OCI-LY7 (cell line): Measurements from ENCODE around the gene SMAD6. TPM values are rescaled to one million over a fixed set of nuclear protein-coding genes. Genes with fewer than 3 reads are reported as not detected.

Source experiments
- BruUV-seq: library from RNA; stranded (reverse); fragments of 400-500 nt; replicated peaks from 2 replicates; lab custom pipeline; 2021; lab: Mats Ljungman, UMichigan
- CTCF ChIA-PET: fragments of 300-600 bp; sonication (Branson Sonifier 250); formaldehyde crosslinking; loops from one replicate; lab custom pipeline; 2022; ENCODE audit warnings: antibody characterized with exemption; ENCODE audit not compliant: unreplicated experiment; lab: Charles Lee
- POLR2A ChIA-PET: fragments of 300-600 bp; sonication (Branson Sonifier 250); formaldehyde crosslinking; loops from one replicate; lab custom pipeline; 2022; ENCODE audit warnings: antibody characterized with exemption; lab: Charles Lee
- DNase-seq: peaks from one replicate; pipeline ENCODE4 v3.0.0-alpha.2; 2015; ENCODE audit warnings: low spot score
- H2AFZ ChIP-seq: fragments of 200-600 bp; sonication (generic), shearing (Covaris generic); 2 replicates; pipeline ENCODE4 v1.6.1; 2014; ENCODE audit warnings: mild to moderate bottlenecking, antibody characterized with exemption, low read length, moderate library complexity
- H3K27ac ChIP-seq: fragments of 200-600 bp; sonication (generic); 2 replicates; pipeline ENCODE4 v1.5.1; 2014; ENCODE audit warnings: mixed run types, low read depth, mild to moderate bottlenecking, moderate library complexity, low read length, inconsistent platforms; ENCODE audit not compliant: poor library complexity, severe bottlenecking
- H3K36me3 ChIP-seq: fragments of 200-600 bp; sonication (generic); 2 replicates; pipeline ENCODE4 v1.6.1; 2014; ENCODE audit warnings: mild to moderate bottlenecking, antibody characterized with exemption, low read length, moderate library complexity, mixed read lengths; ENCODE audit not compliant: insufficient read depth
- H3K4me1 ChIP-seq: fragments of 200-600 bp; sonication (generic); 2 replicates; pipeline ENCODE4 v1.5.1; 2014; ENCODE audit warnings: mild to moderate bottlenecking, low read length; ENCODE audit not compliant: insufficient read depth, poor library complexity, severe bottlenecking
- H3K4me2 ChIP-seq: fragments of 200-600 bp; sonication (generic); 2 replicates; pipeline ENCODE4 v1.6.1; 2014; ENCODE audit warnings: mild to moderate bottlenecking, low read length
- H3K4me3 ChIP-seq: fragments of 200-600 bp; sonication (generic); 2 replicates; pipeline ENCODE4 v1.5.1; 2014; ENCODE audit warnings: mild to moderate bottlenecking, low read depth, low read length; ENCODE audit not compliant: poor library complexity, severe bottlenecking
- H3K79me2 ChIP-seq: fragments of 200-600 bp; sonication (generic); 2 replicates; pipeline ENCODE4 v1.6.1; 2016; ENCODE audit warnings: low read depth, mild to moderate bottlenecking, low read length, moderate library complexity, mixed read lengths; ENCODE audit not compliant: insufficient read depth
- H3K9me2 ChIP-seq: fragments of 200-600 bp; sonication (generic); 2 replicates; pipeline ENCODE4 v1.6.1; 2016; ENCODE audit warnings: mild to moderate bottlenecking, low read length, mixed read lengths; ENCODE audit not compliant: insufficient read depth
- H3K9me3 ChIP-seq: fragments of 200-600 bp; sonication (generic); 2 replicates; pipeline ENCODE4 v1.6.1; 2014; ENCODE audit warnings: mild to moderate bottlenecking, mixed run types, low read length, mixed read lengths
- H4K20me1 ChIP-seq: fragments of 200-600 bp; sonication (generic); 2 replicates; pipeline ENCODE4 v1.6.1; 2014; ENCODE audit warnings: mild to moderate bottlenecking, antibody characterized with exemption, low read length, moderate library complexity, mixed read lengths; ENCODE audit not compliant: insufficient read depth
- CTCF ChIP-seq: fragments of 200-600 bp; sonication (generic); conservative IDR thresholded peaks from 2 replicates; pipeline ENCODE4 v1.5.1; 2014; ENCODE audit warnings: mild to moderate bottlenecking, antibody characterized with exemption, low read length, moderate library complexity, mixed read lengths
- EZH2phosphoT487 ChIP-seq: fragments of 200-600 bp; sonication (generic); IDR thresholded peaks from 2 replicates; pipeline ENCODE4 v1.6.1; 2018; ENCODE audit warnings: low read depth, borderline replicate concordance, mild to moderate bottlenecking, mixed run types, antibody characterized with exemption, low read length, moderate library complexity, mixed read lengths
- intact Hi-C: fragments of 100-400 bp; cut with micrococcal nuclease; formaldehyde crosslinking; loops from one replicate; pipeline ENCODE4 v1.10.0; 2022; ENCODE audit not compliant: unreplicated experiment
- total RNA-seq, 2 experiments: library from RNA; depleted of rRNA in 1 of 2; stranded (reverse); fragments of >200 nt in 1 of 2; shearing (Covaris generic) in 1 of 2; gene quantifications; 2 replicates each; pipeline ENCODE4 v1.2.3, GENCODE V29; 2014 to 2022

SMAD6 gene
- total RNA-seq, 2 experiments from 2014 or later: 14.6 to 16.1 TPM

GRCh38 chr15:66758844-66759243 is 56.8 kb downstream of the SMAD6 start:
- H3K4me2 ChIP-seq: no peak overlapping the region
- peaks cover 14% of the 10 kb centered on the region for H3K9me3 ChIP-seq
- no peaks in the 10 kb centered on the region for H3K4me1 ChIP-seq
- BruUV-seq: no TSS peak
- no peaks in the 10 kb centered on the region for H4K20me1 ChIP-seq
- H3K9me2 ChIP-seq: no peaks in the 10 kb centered on the region
- TF ChIP-seq CTCF: no peak
- no peak for TF ChIP-seq EZH2phosphoT487
- H3K36me3 ChIP-seq: peaks cover 14% of the 10 kb centered on the region
- no peak overlapping the region for H3K27ac ChIP-seq
- CTCF ChIA-PET: no interaction called here
- no peak overlapping the region for H3K4me3 ChIP-seq
- POLR2A ChIA-PET: no interaction called here
- DNase-seq: no peak
- no peaks in the 10 kb centered on the region for H3K79me2 ChIP-seq
- no peak overlapping the region for H2AFZ ChIP-seq
- intact Hi-C loops: no loop called here

GRCh38 chr15:66760097-66760967 is 58.3 kb downstream of the SMAD6 start:
- TF ChIP-seq EZH2phosphoT487 (no peak), CTCF (no peak)
- Histone ChIP-seq H3K4me1 (no peaks in the 10 kb centered on the region), H3K4me3 (no peak overlapping the region), H4K20me1 (no peaks in the 10 kb centered on the region), H3K79me2 (no peaks in the 10 kb centered on the region), H3K27ac (no peak overlapping the region), H3K9me2 (no peaks in the 10 kb centered on the region), H3K4me2 (no peak overlapping the region), H2AFZ (no peak overlapping the region), H3K9me3 (peaks cover 4% of the 10 kb centered on the region; the same call in 1 of the 2 replicates), H3K36me3 (peaks cover 4% of the 10 kb centered on the region)
- no TSS peak for BruUV-seq
- no peak for DNase-seq
- ChIA-PET CTCF (no interaction called here), POLR2A (no interaction called here)
- intact Hi-C loops: no loop called here
